Measurements from ENCODE around the gene VEZF1. TPM values are rescaled to one million over a fixed set of nuclear protein-coding genes. Genes with fewer than 3 reads are reported as not detected.
A peak's percentile ranks its signal among the peaks of the same experiment; 100 is the strongest.

The VEZF1 gene
- total and polyA plus RNA-seq, 2 experiments from 2014 or later = 36.0 to 67.7 TPM

DNA sequence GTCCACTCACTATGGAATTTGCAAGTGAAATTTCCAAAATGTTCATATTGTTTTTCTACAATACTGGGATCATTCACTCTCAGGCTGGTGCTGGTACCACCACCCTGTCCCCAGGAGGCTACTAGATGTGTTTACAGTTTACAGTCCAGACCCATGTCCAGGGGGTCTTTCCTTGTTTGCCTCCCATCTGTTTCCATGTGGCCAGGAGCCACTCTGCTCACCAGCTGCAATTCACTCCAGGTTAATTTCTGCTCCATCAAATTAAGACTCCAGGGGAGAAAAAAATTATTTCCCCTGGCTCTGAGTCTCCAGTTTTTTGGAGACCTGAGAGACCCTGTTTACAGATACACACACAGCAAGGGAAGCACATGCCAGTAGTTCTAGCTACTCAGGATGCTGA lies 31.5 kb upstream of the VEZF1 start:
- ATAC-seq = no peak
- H3K4me2 ChIP-seq = no peak overlapping the region
- H3K4me3 Mint-ChIP-seq = no peak overlapping the region
- TF ChIP-seq JUNB (IDR thresholded peaks at IDR 0.05; ENCODE audit: unreplicated experiment) (no peak), STAT1 (IDR thresholded peaks at IDR 0.05; ENCODE audit: unreplicated experiment) (no peak), NANOG (IDR thresholded peaks at IDR 0.05; ENCODE audit: borderline replicate concordance) (no peak), EZH2phosphoT487 (IDR thresholded peaks at IDR 0.05; ENCODE audit: unreplicated experiment) (no peak), POLR2AphosphoS5 (IDR thresholded peaks at IDR 0.05; ENCODE audit: low read depth) (no peak), REST (IDR thresholded peaks at IDR 0.05; ENCODE audit: unreplicated experiment) (no peak), ZNF114 (CRISPR knock-in tag; IDR thresholded peaks at IDR 0.05) (no peak)
- TF ChIP-seq, protein P1, sequence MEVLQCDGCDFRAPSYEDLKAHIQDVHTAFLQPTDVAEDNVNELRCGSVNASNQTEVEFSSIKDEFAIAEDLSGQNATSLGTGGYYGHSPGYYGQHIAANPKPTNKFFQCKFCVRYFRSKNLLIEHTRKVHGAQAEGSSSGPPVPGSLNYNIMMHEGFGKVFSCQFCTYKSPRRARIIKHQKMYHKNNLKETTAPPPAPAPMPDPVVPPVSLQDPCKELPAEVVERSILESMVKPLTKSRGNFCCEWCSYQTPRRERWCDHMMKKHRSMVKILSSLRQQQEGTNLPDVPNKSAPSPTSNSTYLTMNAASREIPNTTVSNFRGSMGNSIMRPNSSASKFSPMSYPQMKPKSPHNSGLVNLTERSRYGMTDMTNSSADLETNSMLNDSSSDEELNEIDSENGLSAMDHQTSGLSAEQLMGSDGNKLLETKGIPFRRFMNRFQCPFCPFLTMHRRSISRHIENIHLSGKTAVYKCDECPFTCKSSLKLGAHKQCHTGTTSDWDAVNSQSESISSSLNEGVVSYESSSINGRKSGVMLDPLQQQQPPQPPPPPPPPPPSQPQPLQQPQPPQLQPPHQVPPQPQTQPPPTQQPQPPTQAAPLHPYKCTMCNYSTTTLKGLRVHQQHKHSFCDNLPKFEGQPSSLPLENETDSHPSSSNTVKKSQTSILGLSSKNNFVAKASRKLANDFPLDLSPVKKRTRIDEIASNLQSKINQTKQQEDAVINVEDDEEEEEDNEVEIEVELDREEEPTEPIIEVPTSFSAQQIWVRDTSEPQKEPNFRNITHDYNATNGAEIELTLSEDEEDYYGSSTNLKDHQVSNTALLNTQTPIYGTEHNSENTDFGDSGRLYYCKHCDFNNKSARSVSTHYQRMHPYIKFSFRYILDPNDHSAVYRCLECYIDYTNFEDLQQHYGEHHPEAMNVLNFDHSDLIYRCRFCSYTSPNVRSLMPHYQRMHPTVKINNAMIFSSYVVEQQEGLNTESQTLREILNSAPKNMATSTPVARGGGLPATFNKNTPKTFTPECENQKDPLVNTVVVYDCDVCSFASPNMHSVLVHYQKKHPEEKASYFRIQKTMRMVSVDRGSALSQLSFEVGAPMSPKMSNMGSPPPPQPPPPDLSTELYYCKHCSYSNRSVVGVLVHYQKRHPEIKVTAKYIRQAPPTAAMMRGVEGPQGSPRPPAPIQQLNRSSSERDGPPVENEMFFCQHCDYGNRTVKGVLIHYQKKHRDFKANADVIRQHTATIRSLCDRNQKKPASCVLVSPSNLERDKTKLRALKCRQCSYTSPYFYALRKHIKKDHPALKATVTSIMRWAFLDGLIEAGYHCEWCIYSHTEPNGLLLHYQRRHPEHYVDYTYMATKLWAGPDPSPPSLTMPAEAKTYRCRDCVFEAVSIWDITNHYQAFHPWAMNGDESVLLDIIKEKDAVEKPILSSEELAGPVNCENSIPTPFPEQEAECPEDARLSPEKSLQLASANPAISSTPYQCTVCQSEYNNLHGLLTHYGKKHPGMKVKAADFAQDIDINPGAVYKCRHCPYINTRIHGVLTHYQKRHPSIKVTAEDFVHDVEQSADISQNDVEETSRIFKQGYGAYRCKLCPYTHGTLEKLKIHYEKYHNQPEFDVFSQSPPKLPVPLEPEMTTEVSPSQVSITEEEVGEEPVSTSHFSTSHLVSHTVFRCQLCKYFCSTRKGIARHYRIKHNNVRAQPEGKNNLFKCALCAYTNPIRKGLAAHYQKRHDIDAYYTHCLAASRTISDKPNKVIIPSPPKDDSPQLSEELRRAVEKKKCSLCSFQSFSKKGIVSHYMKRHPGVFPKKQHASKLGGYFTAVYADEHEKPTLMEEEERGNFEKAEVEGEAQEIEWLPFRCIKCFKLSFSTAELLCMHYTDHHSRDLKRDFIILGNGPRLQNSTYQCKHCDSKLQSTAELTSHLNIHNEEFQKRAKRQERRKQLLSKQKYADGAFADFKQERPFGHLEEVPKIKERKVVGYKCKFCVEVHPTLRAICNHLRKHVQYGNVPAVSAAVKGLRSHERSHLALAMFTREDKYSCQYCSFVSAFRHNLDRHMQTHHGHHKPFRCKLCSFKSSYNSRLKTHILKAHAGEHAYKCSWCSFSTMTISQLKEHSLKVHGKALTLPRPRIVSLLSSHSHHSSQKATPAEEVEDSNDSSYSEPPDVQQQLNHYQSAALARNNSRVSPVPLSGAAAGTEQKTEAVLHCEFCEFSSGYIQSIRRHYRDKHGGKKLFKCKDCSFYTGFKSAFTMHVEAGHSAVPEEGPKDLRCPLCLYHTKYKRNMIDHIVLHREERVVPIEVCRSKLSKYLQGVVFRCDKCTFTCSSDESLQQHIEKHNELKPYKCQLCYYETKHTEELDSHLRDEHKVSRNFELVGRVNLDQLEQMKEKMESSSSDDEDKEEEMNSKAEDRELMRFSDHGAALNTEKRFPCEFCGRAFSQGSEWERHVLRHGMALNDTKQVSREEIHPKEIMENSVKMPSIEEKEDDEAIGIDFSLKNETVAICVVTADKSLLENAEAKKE (CRISPR knock-in tag; IDR thresholded peaks at IDR 0.05) = no peak
- TF ChIP-seq, protein P2, sequence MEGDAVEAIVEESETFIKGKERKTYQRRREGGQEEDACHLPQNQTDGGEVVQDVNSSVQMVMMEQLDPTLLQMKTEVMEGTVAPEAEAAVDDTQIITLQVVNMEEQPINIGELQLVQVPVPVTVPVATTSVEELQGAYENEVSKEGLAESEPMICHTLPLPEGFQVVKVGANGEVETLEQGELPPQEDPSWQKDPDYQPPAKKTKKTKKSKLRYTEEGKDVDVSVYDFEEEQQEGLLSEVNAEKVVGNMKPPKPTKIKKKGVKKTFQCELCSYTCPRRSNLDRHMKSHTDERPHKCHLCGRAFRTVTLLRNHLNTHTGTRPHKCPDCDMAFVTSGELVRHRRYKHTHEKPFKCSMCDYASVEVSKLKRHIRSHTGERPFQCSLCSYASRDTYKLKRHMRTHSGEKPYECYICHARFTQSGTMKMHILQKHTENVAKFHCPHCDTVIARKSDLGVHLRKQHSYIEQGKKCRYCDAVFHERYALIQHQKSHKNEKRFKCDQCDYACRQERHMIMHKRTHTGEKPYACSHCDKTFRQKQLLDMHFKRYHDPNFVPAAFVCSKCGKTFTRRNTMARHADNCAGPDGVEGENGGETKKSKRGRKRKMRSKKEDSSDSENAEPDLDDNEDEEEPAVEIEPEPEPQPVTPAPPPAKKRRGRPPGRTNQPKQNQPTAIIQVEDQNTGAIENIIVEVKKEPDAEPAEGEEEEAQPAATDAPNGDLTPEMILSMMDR (conservative IDR thresholded peaks at IDR 0.05; ENCODE audit: low read depth in 2 of 2) = no peak
- H3K9me3 Mint-ChIP-seq = no peaks in the 10 kb centered on the region; the same call in 2 of the 3 replicates
- DNase-seq (ENCODE audit: low spot score) = no peak
- H3K4me1 Mint-ChIP-seq = peaks cover 11% of the 10 kb centered on the region
- H3K9me2 ChIP-seq (ENCODE audit: insufficient read depth) = no peaks in the 10 kb centered on the region
- no peak overlapping the region for H3K4me3 ChIP-seq
- H3K36me3 Mint-ChIP-seq (ENCODE audit: low read depth) = no peaks in the 10 kb centered on the region
- no peak overlapping the region for H3K27ac Mint-ChIP-seq
- H3K36me3 ChIP-seq (ENCODE audit: insufficient read depth) = no peaks in the 10 kb centered on the region
- no peak overlapping the region for H3K27ac ChIP-seq (ENCODE audit: low read depth)
- H3K79me2 ChIP-seq (replicated peaks; ENCODE audit: insufficient read depth) = no peaks in the 10 kb centered on the region
- H3K27me3 Mint-ChIP-seq (ENCODE audit: insufficient read depth, low read depth, poor library complexity) = peaks cover 1% of the 10 kb centered on the region
- no peaks in the 10 kb centered on the region for H3K27me3 ChIP-seq (ENCODE audit: insufficient read depth)
- no peaks in the 10 kb centered on the region for H3F3A ChIP-seq (replicated peaks; ENCODE audit: low read depth)
- H4K20me1 ChIP-seq (replicated peaks; ENCODE audit: insufficient read depth) = no peaks in the 10 kb centered on the region
- peaks cover 5% of the 10 kb centered on the region for H3K4me1 ChIP-seq (ENCODE audit: insufficient read depth)
- H2AFZ ChIP-seq = peak overlapping the region; percentile 59; the same call in 1 of the 2 replicates

Data from GM23338 (cell line).